ENCODE data around the gene HMCN2.

DNA sequence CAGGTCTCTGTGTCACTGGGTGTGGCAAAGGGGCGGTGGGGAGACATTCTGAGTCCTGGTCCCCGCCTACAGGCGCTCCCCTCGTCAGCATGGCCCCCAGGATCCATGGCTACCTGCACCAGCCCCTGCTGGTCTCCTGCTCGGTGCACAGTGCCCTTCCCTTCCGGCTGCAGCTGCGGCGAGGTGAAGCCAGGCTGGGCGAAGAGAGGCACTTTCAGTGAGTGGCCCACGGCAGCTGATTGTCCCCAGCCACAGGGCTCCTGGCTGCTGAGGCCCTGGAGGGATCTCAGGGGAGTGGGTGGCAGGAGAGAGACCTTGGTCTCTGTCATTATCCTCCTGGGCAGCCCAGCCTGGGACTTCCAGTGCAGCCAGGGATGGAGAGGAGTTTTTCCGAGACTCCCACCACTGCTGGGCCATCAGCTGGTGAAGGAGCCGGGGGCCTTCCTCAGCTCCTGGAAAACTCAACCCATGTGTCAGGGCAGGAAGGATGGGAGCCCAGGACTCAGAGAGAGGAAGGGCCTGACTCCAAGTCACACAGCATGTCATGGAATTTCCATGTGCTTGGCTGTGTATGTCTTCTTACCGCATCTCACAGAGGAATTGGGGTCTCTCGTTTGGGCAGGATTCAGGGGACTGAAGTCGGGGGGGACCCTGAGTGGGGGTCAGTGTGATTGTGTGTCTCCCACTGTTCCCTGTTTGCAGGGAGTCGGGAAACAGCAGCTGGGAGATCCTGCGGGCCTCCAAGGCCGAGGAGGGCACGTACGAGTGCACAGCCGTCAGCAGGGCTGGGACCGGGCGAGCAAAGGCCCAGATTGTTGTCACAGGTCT is 37.4 kb downstream of the HMCN2 start:
- TF ChIP-seq CTCF (IDR thresholded peaks at IDR 0.05): no peak
- TF ChIP-seq ZFX (IDR thresholded peaks at IDR 0.05; ENCODE audit: borderline replicate concordance): no peak

Data from 22Rv1 (cell line).